Lower leg skin (tissue), 3 donors: Measurements from ENCODE around the gene ANKRD42.

Experiments used
- POLR2A ChIP-seq, 2 donors: fragments of 450-650 bp; IDR thresholded peaks; one replicate each; pipeline ENCODE4 v1.6.1; 2016 to 2017; ENCODE audit warnings: antibody characterized with exemption in 2 of 2, mild to moderate bottlenecking in 1 of 2, moderate library complexity in 1 of 2
- TF ChIP-seq, protein P1 (sequence below), 3 donors: fragments of 450-650 bp; IDR thresholded peaks; one replicate each; pipeline ENCODE4 v1.5.1; 2016; ENCODE audit warnings: antibody characterized with exemption in 3 of 3, mild to moderate bottlenecking in 3 of 3, moderate library complexity in 2 of 3

GRCh38 chr11:83191986-83192385 is 1.5 kb upstream of the ANKRD42 start:
- no peak for TF ChIP-seq POLR2A (IDR thresholded peaks at IDR 0.05)
- TF ChIP-seq, protein P1, sequence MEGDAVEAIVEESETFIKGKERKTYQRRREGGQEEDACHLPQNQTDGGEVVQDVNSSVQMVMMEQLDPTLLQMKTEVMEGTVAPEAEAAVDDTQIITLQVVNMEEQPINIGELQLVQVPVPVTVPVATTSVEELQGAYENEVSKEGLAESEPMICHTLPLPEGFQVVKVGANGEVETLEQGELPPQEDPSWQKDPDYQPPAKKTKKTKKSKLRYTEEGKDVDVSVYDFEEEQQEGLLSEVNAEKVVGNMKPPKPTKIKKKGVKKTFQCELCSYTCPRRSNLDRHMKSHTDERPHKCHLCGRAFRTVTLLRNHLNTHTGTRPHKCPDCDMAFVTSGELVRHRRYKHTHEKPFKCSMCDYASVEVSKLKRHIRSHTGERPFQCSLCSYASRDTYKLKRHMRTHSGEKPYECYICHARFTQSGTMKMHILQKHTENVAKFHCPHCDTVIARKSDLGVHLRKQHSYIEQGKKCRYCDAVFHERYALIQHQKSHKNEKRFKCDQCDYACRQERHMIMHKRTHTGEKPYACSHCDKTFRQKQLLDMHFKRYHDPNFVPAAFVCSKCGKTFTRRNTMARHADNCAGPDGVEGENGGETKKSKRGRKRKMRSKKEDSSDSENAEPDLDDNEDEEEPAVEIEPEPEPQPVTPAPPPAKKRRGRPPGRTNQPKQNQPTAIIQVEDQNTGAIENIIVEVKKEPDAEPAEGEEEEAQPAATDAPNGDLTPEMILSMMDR (IDR thresholded peaks at IDR 0.05): no peak
